CD4-positive, alpha-beta T cell (primary cell): ENCODE results near the gene TULP4. TPM values are rescaled to one million over a fixed set of nuclear protein-coding genes. Genes with fewer than 3 reads are reported as not detected.

Experiments used
- ATAC-seq: fragments of 200-7000 bp; cut with Tn5 transposase; one replicate; pipeline ENCODE4 v1.10.0; 2022; ENCODE audit warnings: mild to moderate bottlenecking; ENCODE audit not compliant: poor library complexity
- CTCF ChIA-PET: fragments of 350-600 bp; sonication (Branson Sonifier 250); formaldehyde crosslinking; loops from one replicate; lab custom pipeline; 2021; ENCODE audit warnings: antibody characterized with exemption, inconsistent platforms; lab: Charles Lee
- POLR2A ChIA-PET: fragments of 350-600 bp; sonication (Branson Sonifier 250); formaldehyde crosslinking; loops from one replicate; lab custom pipeline; 2021; ENCODE audit warnings: antibody characterized with exemption, inconsistent platforms; lab: Charles Lee
- DNase-seq, 14 experiments: peaks; one replicate each; pipeline ENCODE4 v3.0.0-alpha.2; 2013 to 2020; ENCODE audit warnings: mixed read lengths in 2 of 14
- H3K27ac ChIP-seq, 2 donors: one replicate each; pipeline versions ENCODE4 v1.5.1 to v1.7.0; 2013; ENCODE audit warnings: low read length in 2 of 2, low read depth in 1 of 2, mild to moderate bottlenecking in 1 of 2
- H3K27me3 ChIP-seq, 2 experiments: 1 replicate in 1 of 2; 2 replicates in 1 of 2; pipeline versions ENCODE4 v1.6.1 to v1.7.0; 2013; ENCODE audit warnings: low read length in 2 of 2, control low read depth in 1 of 2, mild to moderate bottlenecking in 1 of 2, moderate library complexity in 1 of 2; ENCODE audit not compliant: insufficient read depth in 2 of 2, control insufficient read depth in 1 of 2
- H3K36me3 ChIP-seq: one replicate; pipeline ENCODE4 v1.6.1; 2013; ENCODE audit warnings: low read length, control low read depth; ENCODE audit not compliant: insufficient read depth
- H3K4me1 ChIP-seq: one replicate; pipeline ENCODE4 v1.6.1; 2013; ENCODE audit warnings: low read length, control low read depth; ENCODE audit not compliant: insufficient read depth
- H3K4me3 ChIP-seq: one replicate; pipeline ENCODE4 v1.5.1; 2013; ENCODE audit warnings: mild to moderate bottlenecking, low read length, moderate library complexity
- H3K9me3 ChIP-seq, 2 experiments: 1 replicate in 1 of 2; 2 replicates in 1 of 2; pipeline versions ENCODE4 v1.6.1 to v1.7.0; 2013; ENCODE audit warnings: low read length in 2 of 2, mild to moderate bottlenecking in 2 of 2, control low read depth in 1 of 2, moderate library complexity in 1 of 2; ENCODE audit not compliant: control insufficient read depth in 1 of 2, insufficient read depth in 1 of 2
- H3K27ac Mint-ChIP-seq: one replicate; pipeline ENCODE4 v1.8.0; 2020; ENCODE audit warnings: mixed read lengths
- H3K27me3 Mint-ChIP-seq: one replicate; pipeline ENCODE4 v1.8.0; 2021; ENCODE audit warnings: mixed read lengths
- H3K36me3 Mint-ChIP-seq: one replicate; pipeline ENCODE4 v1.8.0; 2021; ENCODE audit warnings: low read depth, mixed read lengths
- H3K4me1 Mint-ChIP-seq: one replicate; pipeline ENCODE4 v1.8.0; 2021; ENCODE audit warnings: low read depth, mixed read lengths
- H3K4me3 Mint-ChIP-seq: one replicate; pipeline ENCODE4 v1.8.0; 2020; ENCODE audit warnings: mild to moderate bottlenecking, mixed read lengths
- H3K9me3 Mint-ChIP-seq: one replicate; pipeline ENCODE4 v1.8.0; 2020; ENCODE audit warnings: mixed read lengths
- intact Hi-C, 2 experiments: fragments of 100-400 bp; cut with DNase I in 1 of 2; cut with micrococcal nuclease in 1 of 2; formaldehyde crosslinking; loops; one replicate each; pipeline versions ENCODE4 v1.15.1 to v1.9.0; 2023 to 2025; cut with DNase I, micrococcal nuclease
- total RNA-seq, 174 experiments: library from RNA in 2 of 174; stranded (reverse) in 2 of 174; gene quantifications; one replicate each; pipeline ENCODE4 v1.2.3 and lab custom pipeline; 2021 to 2026
- TF ChIP-seq, protein P1 (sequence below): fragments of 200-600 bp; IDR thresholded peaks from one replicate; pipeline ENCODE4 v1.8.0; 2022; ENCODE audit warnings: antibody characterized with exemption, mild to moderate bottlenecking

TULP4 gene
- total RNA-seq, 2 experiments from 2014 or later, result 66.1 to 68.2 TPM

DNA sequence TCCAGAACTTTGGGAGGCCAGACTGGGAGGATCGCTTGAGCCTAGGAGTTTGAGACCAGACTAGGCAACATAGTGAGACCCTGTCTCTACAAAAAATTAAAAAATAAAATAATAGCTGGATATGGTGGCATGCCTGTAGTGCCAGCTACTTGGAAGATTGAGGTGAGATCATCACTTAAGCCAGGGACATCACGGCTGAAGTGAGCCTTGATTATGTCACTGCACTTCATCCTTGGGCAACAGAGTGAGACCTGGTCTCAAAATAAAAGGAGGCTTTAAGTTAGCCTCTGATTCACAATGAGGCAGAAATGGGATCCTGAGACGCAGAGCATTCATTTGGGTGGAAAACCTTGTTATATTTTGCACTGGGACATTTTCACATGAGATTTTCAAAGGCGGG is 57.0 kb downstream of the TULP4 start:
- H3K9me3 ChIP-seq, result no peaks in the 10 kb centered on the region
- peaks cover 8% of the 10 kb centered on the region for H3K36me3 Mint-ChIP-seq
- no peak overlapping the region for H3K27ac ChIP-seq
- ChIA-PET POLR2A (no interaction called here), CTCF (no interaction called here)
- intact Hi-C loops, result no loop called here
- no peaks in the 10 kb centered on the region for H3K27me3 Mint-ChIP-seq
- H3K27ac Mint-ChIP-seq, result no peak overlapping the region
- H3K4me1 Mint-ChIP-seq, result peaks cover 4% of the 10 kb centered on the region
- no peak overlapping the region for H3K4me3 Mint-ChIP-seq
- no peak overlapping the region for H3K4me3 ChIP-seq
- no peaks in the 10 kb centered on the region for H3K27me3 ChIP-seq
- H3K9me3 Mint-ChIP-seq, result no peaks in the 10 kb centered on the region
- ATAC-seq (no peak), DNase-seq (no peak)
- peaks cover 4% of the 10 kb centered on the region for H3K36me3 ChIP-seq
- TF ChIP-seq, protein P1, sequence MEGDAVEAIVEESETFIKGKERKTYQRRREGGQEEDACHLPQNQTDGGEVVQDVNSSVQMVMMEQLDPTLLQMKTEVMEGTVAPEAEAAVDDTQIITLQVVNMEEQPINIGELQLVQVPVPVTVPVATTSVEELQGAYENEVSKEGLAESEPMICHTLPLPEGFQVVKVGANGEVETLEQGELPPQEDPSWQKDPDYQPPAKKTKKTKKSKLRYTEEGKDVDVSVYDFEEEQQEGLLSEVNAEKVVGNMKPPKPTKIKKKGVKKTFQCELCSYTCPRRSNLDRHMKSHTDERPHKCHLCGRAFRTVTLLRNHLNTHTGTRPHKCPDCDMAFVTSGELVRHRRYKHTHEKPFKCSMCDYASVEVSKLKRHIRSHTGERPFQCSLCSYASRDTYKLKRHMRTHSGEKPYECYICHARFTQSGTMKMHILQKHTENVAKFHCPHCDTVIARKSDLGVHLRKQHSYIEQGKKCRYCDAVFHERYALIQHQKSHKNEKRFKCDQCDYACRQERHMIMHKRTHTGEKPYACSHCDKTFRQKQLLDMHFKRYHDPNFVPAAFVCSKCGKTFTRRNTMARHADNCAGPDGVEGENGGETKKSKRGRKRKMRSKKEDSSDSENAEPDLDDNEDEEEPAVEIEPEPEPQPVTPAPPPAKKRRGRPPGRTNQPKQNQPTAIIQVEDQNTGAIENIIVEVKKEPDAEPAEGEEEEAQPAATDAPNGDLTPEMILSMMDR, result no peak
- peaks cover 4% of the 10 kb centered on the region for H3K4me1 ChIP-seq

DNA sequence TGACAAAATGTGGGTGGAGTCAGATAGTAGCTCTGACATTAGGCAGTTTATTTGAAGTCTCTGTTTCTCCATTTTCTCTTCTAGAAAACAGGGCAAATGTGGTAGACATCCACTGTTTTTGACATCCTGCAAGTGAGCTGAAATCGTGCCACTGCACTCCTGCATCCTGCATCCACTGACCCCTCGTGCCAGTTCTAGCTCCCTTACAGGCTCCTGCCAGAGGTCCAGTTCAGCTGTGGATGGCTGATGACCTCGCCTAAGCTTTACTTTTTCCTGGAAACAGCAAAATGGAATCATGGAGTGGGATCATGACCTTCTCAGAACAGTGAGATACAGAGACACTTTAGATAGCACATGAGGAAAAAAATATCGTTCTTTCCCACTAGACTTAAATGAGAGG is 58.5 kb downstream of the TULP4 start:
- Histone ChIP-seq H3K9me3 (no peaks in the 10 kb centered on the region), H3K36me3 (peaks cover 4% of the 10 kb centered on the region), H3K27ac (no peak overlapping the region), H3K4me3 (no peak overlapping the region), H3K27me3 (no peaks in the 10 kb centered on the region), H3K4me1 (peaks cover 4% of the 10 kb centered on the region)
- Mint-ChIP-seq H3K9me3 (no peaks in the 10 kb centered on the region), H3K27ac (no peak overlapping the region), H3K4me1 (peaks cover 4% of the 10 kb centered on the region), H3K36me3 (peaks cover 5% of the 10 kb centered on the region), H3K4me3 (no peak overlapping the region), H3K27me3 (no peaks in the 10 kb centered on the region)
- ATAC-seq (no peak), DNase-seq (no peak)
- TF ChIP-seq, protein P1, result no peak
- POLR2A ChIA-PET, result no interaction called here
- intact Hi-C loops, result no loop called here
- CTCF ChIA-PET, result no interaction called here

DNA sequence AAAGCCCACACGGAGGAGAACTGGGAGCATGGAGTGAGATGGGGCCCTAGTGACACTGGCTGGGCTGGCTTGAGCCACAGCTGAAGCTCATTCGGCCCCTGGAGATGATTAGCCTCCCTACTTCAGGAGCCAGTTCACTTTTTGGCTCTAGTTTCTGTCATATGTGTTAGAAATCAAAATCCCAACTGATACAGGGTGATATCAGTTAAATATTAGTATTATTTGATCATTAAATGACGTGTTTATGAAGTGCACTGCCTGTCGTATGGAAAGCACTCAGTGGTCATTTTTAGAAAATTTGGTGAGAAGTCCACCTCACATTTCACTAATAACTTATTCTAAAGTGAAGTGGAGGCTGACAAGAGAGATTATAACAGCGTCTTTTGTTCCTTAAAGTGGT is 59.0 kb downstream of the TULP4 start:
- no peaks in the 10 kb centered on the region for H3K27me3 Mint-ChIP-seq
- TF ChIP-seq, protein P1, result no peak
- DNase-seq, result no peak
- peaks cover under 1% of the 10 kb centered on the region for H3K4me1 ChIP-seq
- no peak overlapping the region for H3K4me3 ChIP-seq
- peaks cover 4% of the 10 kb centered on the region for H3K36me3 ChIP-seq
- H3K36me3 Mint-ChIP-seq, result peaks cover 5% of the 10 kb centered on the region
- H3K4me3 Mint-ChIP-seq, result no peak overlapping the region
- intact Hi-C loops, result no loop called here
- ChIA-PET CTCF (no interaction called here), POLR2A (no interaction called here)
- no peaks in the 10 kb centered on the region for H3K9me3 ChIP-seq
- peaks cover 4% of the 10 kb centered on the region for H3K4me1 Mint-ChIP-seq
- no peak overlapping the region for H3K27ac ChIP-seq
- H3K9me3 Mint-ChIP-seq, result no peaks in the 10 kb centered on the region
- no peak for ATAC-seq
- no peaks in the 10 kb centered on the region for H3K27me3 ChIP-seq
- no peak overlapping the region for H3K27ac Mint-ChIP-seq
